HepG2 (cell line): Measurements from ENCODE around the gene SMCO4. TPM values are rescaled to one million over a fixed set of nuclear protein-coding genes. Genes with fewer than 3 reads are reported as not detected.
A peak's percentile ranks its signal among the peaks of the same experiment; 100 is the strongest.

Source experiments
- AKAP8 ChIP-seq: sonication (generic); formaldehyde crosslinking; IDR thresholded peaks from 2 replicates; pipeline ENCODE4 v1.5.1; 2020; ENCODE audit warnings: mild to moderate bottlenecking, missing genetic modification reagents
- CREB1 ChIP-seq, 2 experiments: fragments of 450-650 bp in 1 of 2; IDR thresholded peaks; 2 replicates each; pipeline ENCODE4 v1.6.1; 2016 to 2017; ENCODE audit warnings: control low read depth in 1 of 2, mild to moderate bottlenecking in 1 of 2, missing compliant biosample characterization in 1 of 2, missing genetic modification characterization in 1 of 2
- HOXA5 ChIP-seq: sonication (generic); formaldehyde crosslinking; IDR thresholded peaks from 2 replicates; pipeline ENCODE4 v1.4.0; 2020; ENCODE audit warnings: missing genetic modification reagents
- SOX13 ChIP-seq, 3 experiments: fragments of 450-650 bp in 1 of 3; sonication (generic) in 1 of 3; formaldehyde crosslinking in 1 of 3; IDR thresholded peaks in 2 of 3; conservative IDR thresholded peaks in 1 of 3; 2 replicates each; pipeline versions ENCODE4 v1.5.0 to v1.6.1; 2016 to 2020; ENCODE audit warnings: antibody characterized with exemption in 1 of 3, mild to moderate bottlenecking in 1 of 3, missing compliant biosample characterization in 1 of 3, missing genetic modification reagents in 1 of 3, moderate library complexity in 1 of 3
- XRCC5 ChIP-seq: fragments of 200-400 bp; formaldehyde crosslinking; optimal IDR thresholded peaks from 2 replicates; pipeline ENCODE3; 2017; ENCODE audit warnings: mild to moderate bottlenecking, low read length
- polyA plus RNA-seq, 8 experiments: library from polyadenylated mRNA; depleted of rRNA in 3 of 8; stranded (reverse) in 7 of 8; unstranded in 1 of 8; fragments of >200 nt; fragmentation: Illumina TruSeq in 4 of 8; extraction: Trizol in 4 of 8; gene quantifications; 2 replicates each; pipeline versions ENCODE4 v1.2.1 to v1.2.3, GENCODE V29; 2011 to 2016; ENCODE audit warnings: low read depth in 4 of 8, missing spikeins in 1 of 8, mixed read lengths in 1 of 8; ENCODE audit not compliant: insufficient read depth in 1 of 8
- total RNA-seq, 5 experiments: library from RNA; depleted of rRNA; stranded (reverse); fragments of >200 nt; fragmentation: Illumina TruSeq; extraction: Trizol; gene quantifications; 2 replicates each; pipeline ENCODE4 v1.2.3, GENCODE V29; 2016; ENCODE audit warnings: low read depth in 1 of 5
- TF ChIP-seq, protein P1 (sequence below): sonication (generic); formaldehyde crosslinking; IDR thresholded peaks from 2 replicates; pipeline ENCODE4 v1.4.0; 2020; ENCODE audit warnings: mild to moderate bottlenecking, missing genetic modification reagents
- TF ChIP-seq, protein P2 (sequence below), 2 experiments: fragments of 450-650 bp in 1 of 2; sonication (generic) in 1 of 2; formaldehyde crosslinking in 1 of 2; IDR thresholded peaks; 2 replicates each; pipeline versions ENCODE4 v1.6.1 to v1.8.0; 2016 to 2022; ENCODE audit warnings: antibody characterized with exemption in 1 of 2, mild to moderate bottlenecking in 1 of 2, missing genetic modification reagents in 1 of 2
- TF ChIP-seq, protein P3 (sequence below): sonication (generic); formaldehyde crosslinking; IDR thresholded peaks from 2 replicates; pipeline ENCODE4 v1.4.0; 2020; ENCODE audit warnings: mild to moderate bottlenecking, missing genetic modification reagents

The SMCO4 gene
- total and polyA plus RNA-seq, 2 of the 13 experiments (the other 11 are each of a cell fraction or from before 2014, with no cell fraction given) = 10.6 to 28.5 TPM

DNA sequence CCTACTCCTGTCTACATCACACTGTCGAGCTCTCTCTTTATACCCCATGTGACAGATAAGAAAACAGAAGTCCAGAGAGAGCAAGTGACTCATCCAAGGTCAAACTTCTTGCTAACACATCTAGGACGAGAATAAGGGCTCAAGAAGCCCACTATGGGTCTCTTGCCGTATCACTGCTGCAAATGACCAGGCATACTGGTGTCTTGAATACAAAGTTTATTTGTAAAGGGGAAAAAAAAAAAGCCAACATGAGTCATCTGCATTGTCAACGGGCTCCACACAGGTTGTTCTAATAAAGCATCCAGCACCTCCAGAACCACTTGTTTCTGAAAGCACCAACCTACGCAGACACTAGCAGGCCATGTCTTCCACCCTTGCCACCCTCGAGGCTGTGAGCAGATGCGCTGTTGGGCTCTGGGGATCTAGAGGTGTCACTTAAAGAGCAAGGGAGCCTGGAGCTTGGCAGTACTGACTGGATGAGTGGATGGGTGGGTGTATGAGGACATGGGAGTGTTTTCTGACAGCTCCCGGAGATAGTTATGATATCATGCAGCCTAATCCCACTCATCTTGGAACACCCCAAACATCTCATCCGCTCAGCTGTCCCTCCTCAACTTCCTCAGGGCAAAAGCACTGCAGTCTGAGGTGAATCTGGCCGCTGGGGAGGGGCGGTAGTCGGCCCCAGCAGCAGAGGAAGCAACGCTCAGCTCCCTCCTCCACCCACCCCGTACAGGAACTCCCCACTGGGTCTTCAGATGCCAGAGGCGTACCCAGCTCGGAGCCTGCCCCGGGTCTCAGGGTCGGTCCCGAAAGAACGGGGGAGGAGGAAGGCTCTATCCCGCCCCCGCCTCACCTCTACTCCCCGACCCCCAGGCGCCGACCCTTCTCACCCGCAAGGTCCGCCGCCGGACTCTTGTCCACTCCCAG, 1.0 kb downstream of the SMCO4 start (continued):
- TF ChIP-seq AKAP8 (CRISPR knock-in tag) = no peak
- no peak for TF ChIP-seq SOX13 (IDR thresholded peaks at IDR 0.05)
- TF ChIP-seq SOX13 (CRISPR knock-in tag; conservative IDR thresholded peaks at IDR 0.05 in 1 of 2, IDR thresholded peaks at IDR 0.05 in 1 of 2) = 0 out of 4 replicates have a peak, but pooled peaks of 1 of the 2 experiments have one; percentile 42
- TF ChIP-seq CREB1 (IDR thresholded peaks at IDR 0.05) = no peak
- TF ChIP-seq CREB1 (CRISPR knock-in tag; IDR thresholded peaks at IDR 0.05) = peak; percentile 36; the same call in 1 of the 2 replicates
- TF ChIP-seq, protein P1, sequence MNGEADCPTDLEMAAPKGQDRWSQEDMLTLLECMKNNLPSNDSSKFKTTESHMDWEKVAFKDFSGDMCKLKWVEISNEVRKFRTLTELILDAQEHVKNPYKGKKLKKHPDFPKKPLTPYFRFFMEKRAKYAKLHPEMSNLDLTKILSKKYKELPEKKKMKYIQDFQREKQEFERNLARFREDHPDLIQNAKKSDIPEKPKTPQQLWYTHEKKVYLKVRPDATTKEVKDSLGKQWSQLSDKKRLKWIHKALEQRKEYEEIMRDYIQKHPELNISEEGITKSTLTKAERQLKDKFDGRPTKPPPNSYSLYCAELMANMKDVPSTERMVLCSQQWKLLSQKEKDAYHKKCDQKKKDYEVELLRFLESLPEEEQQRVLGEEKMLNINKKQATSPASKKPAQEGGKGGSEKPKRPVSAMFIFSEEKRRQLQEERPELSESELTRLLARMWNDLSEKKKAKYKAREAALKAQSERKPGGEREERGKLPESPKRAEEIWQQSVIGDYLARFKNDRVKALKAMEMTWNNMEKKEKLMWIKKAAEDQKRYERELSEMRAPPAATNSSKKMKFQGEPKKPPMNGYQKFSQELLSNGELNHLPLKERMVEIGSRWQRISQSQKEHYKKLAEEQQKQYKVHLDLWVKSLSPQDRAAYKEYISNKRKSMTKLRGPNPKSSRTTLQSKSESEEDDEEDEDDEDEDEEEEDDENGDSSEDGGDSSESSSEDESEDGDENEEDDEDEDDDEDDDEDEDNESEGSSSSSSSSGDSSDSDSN (CRISPR knock-in tag) = 0 out of 2 replicates have a peak, but pooled peaks have one; percentile 28
- TF ChIP-seq, protein P2, sequence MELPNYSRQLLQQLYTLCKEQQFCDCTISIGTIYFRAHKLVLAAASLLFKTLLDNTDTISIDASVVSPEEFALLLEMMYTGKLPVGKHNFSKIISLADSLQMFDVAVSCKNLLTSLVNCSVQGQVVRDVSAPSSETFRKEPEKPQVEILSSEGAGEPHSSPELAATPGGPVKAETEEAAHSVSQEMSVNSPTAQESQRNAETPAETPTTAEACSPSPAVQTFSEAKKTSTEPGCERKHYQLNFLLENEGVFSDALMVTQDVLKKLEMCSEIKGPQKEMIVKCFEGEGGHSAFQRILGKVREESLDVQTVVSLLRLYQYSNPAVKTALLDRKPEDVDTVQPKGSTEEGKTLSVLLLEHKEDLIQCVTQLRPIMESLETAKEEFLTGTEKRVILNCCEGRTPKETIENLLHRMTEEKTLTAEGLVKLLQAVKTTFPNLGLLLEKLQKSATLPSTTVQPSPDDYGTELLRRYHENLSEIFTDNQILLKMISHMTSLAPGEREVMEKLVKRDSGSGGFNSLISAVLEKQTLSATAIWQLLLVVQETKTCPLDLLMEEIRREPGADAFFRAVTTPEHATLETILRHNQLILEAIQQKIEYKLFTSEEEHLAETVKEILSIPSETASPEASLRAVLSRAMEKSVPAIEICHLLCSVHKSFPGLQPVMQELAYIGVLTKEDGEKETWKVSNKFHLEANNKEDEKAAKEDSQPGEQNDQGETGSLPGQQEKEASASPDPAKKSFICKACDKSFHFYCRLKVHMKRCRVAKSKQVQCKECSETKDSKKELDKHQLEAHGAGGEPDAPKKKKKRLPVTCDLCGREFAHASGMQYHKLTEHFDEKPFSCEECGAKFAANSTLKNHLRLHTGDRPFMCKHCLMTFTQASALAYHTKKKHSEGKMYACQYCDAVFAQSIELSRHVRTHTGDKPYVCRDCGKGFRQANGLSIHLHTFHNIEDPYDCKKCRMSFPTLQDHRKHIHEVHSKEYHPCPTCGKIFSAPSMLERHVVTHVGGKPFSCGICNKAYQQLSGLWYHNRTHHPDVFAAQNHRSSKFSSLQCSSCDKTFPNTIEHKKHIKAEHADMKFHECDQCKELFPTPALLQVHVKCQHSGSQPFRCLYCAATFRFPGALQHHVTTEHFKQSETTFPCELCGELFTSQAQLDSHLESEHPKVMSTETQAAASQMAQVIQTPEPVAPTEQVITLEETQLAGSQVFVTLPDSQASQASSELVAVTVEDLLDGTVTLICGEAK (IDR thresholded peaks at IDR 0.05) = peak; percentile 87
- TF ChIP-seq, protein P2 (CRISPR knock-in tag; IDR thresholded peaks at IDR 0.05) = peak; percentile 98
- TF ChIP-seq HOXA5 (CRISPR knock-in tag) = peak; percentile 33; the same call in 1 of the 2 replicates
- TF ChIP-seq, protein P3, sequence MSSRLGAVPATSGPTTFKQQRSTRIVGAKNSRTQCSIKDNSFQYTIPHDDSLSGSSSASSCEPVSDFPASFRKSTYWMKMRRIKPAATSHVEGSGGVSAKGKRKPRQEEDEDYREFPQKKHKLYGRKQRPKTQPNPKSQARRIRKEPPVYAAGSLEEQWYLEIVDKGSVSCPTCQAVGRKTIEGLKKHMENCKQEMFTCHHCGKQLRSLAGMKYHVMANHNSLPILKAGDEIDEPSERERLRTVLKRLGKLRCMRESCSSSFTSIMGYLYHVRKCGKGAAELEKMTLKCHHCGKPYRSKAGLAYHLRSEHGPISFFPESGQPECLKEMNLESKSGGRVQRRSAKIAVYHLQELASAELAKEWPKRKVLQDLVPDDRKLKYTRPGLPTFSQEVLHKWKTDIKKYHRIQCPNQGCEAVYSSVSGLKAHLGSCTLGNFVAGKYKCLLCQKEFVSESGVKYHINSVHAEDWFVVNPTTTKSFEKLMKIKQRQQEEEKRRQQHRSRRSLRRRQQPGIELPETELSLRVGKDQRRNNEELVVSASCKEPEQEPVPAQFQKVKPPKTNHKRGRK (CRISPR knock-in tag) = no peak
- peak; percentile 34 for TF ChIP-seq XRCC5
